HCT116 (cell line): Measurements from ENCODE around the gene CALM3.

Source experiments
- EGR1 ChIP-seq: IDR thresholded peaks from 2 replicates; pipeline ENCODE4 v1.6.1; 2012; ENCODE audit warnings: low read depth
- EZH2 ChIP-seq: fragments of 200-600 bp; sonication (generic); IDR thresholded peaks from 2 replicates; pipeline ENCODE4 v1.6.1; 2017; ENCODE audit warnings: antibody characterized with exemption, mixed run types
- FOSL1 ChIP-seq: IDR thresholded peaks from 2 replicates; pipeline ENCODE4 v1.6.1; 2012; ENCODE audit warnings: low read depth
- JUND ChIP-seq: IDR thresholded peaks from 2 replicates; pipeline ENCODE4 v1.6.1; 2012
- POLR2A ChIP-seq: IDR thresholded peaks from 2 replicates; pipeline ENCODE4 v1.7.0; 2011; ENCODE audit warnings: borderline replicate concordance; ENCODE audit not compliant: insufficient read depth, insufficient read length; ENCODE audit errors: extremely low read depth
- POLR2AphosphoS5 ChIP-seq: IDR thresholded peaks from 2 replicates; pipeline ENCODE4 v1.6.1; 2011; ENCODE audit warnings: mild to moderate bottlenecking, low read depth, low read length, moderate library complexity
- SRF ChIP-seq: IDR thresholded peaks from 2 replicates; pipeline ENCODE4 v1.6.1; 2012; ENCODE audit warnings: low read depth
- TF ChIP-seq, protein P1 (sequence below), 3 experiments: fragments of 200-600 bp in 1 of 3; sonication (generic) in 1 of 3; IDR thresholded peaks in 2 of 3; conservative IDR thresholded peaks in 1 of 3; 2 replicates each; pipeline ENCODE4 v1.5.1; 2012 to 2017; ENCODE audit warnings: low read depth in 2 of 3, low read length in 2 of 3, antibody characterized with exemption in 1 of 3, borderline replicate concordance in 1 of 3, control low read depth in 1 of 3, mild to moderate bottlenecking in 1 of 3, mixed read lengths in 1 of 3, mixed run types in 1 of 3, moderate library complexity in 1 of 3; ENCODE audit not compliant: insufficient read depth in 1 of 3
- TF ChIP-seq, protein P2 (sequence below): IDR thresholded peaks from 2 replicates; pipeline ENCODE4 v1.6.1; 2012
- TF ChIP-seq, protein P3 (sequence below): IDR thresholded peaks from 2 replicates; pipeline ENCODE4 v1.6.1; 2012; ENCODE audit warnings: low read depth

DNA sequence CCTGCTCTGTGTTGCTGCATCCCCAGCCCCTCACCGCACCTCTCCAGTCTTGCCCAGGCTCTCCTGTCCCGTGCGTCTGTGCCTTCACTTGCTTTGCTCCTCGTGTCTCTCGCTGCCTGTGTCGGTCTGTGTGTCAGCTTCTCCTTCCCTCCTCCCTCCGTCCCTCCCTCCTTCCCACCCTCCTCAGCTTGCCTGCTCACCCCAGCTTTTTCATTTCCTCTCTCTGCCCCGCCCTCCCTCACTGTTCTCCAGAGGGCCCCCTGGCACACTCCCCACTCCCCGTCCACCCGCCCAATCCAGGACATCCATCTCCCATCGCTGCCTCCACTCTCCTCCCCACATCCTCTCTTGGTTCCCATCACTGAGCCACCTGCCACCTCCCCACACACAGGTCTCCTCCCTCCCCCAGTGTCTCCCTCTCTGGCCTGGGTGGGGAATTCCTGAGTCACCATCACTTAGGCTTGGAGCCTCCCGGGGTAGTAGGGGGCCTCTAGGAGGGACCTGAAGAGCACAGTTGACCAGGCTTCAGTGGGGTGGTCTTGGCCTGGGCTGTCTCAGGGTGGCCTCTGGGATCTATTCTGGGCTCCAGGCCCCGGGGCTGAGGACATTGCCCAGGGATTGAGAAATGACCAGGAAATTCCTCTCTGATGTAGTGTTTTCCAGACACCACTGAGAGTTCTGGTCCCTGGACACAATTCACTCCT, 24.0 kb downstream of the CALM3 start, which contains the start of gene PTGIR:
- TF ChIP-seq, protein P1, sequence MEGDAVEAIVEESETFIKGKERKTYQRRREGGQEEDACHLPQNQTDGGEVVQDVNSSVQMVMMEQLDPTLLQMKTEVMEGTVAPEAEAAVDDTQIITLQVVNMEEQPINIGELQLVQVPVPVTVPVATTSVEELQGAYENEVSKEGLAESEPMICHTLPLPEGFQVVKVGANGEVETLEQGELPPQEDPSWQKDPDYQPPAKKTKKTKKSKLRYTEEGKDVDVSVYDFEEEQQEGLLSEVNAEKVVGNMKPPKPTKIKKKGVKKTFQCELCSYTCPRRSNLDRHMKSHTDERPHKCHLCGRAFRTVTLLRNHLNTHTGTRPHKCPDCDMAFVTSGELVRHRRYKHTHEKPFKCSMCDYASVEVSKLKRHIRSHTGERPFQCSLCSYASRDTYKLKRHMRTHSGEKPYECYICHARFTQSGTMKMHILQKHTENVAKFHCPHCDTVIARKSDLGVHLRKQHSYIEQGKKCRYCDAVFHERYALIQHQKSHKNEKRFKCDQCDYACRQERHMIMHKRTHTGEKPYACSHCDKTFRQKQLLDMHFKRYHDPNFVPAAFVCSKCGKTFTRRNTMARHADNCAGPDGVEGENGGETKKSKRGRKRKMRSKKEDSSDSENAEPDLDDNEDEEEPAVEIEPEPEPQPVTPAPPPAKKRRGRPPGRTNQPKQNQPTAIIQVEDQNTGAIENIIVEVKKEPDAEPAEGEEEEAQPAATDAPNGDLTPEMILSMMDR (IDR thresholded peaks at IDR 0.05 in 2 of 3, conservative IDR thresholded peaks at IDR 0.05 in 1 of 3; ENCODE audit: borderline replicate concordance in 1 of 3, insufficient read depth in 1 of 3, low read depth in 2 of 3, low read length in 2 of 3) = no peak
- TF ChIP-seq JUND = no peak
- TF ChIP-seq, protein P2, sequence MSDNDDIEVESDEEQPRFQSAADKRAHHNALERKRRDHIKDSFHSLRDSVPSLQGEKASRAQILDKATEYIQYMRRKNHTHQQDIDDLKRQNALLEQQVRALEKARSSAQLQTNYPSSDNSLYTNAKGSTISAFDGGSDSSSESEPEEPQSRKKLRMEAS = no peak
- TF ChIP-seq EZH2 = no peak
- TF ChIP-seq POLR2AphosphoS5 = no peak
- TF ChIP-seq POLR2A = no peak
- TF ChIP-seq FOSL1 = no peak
- no peak for TF ChIP-seq SRF
- TF ChIP-seq, protein P3, sequence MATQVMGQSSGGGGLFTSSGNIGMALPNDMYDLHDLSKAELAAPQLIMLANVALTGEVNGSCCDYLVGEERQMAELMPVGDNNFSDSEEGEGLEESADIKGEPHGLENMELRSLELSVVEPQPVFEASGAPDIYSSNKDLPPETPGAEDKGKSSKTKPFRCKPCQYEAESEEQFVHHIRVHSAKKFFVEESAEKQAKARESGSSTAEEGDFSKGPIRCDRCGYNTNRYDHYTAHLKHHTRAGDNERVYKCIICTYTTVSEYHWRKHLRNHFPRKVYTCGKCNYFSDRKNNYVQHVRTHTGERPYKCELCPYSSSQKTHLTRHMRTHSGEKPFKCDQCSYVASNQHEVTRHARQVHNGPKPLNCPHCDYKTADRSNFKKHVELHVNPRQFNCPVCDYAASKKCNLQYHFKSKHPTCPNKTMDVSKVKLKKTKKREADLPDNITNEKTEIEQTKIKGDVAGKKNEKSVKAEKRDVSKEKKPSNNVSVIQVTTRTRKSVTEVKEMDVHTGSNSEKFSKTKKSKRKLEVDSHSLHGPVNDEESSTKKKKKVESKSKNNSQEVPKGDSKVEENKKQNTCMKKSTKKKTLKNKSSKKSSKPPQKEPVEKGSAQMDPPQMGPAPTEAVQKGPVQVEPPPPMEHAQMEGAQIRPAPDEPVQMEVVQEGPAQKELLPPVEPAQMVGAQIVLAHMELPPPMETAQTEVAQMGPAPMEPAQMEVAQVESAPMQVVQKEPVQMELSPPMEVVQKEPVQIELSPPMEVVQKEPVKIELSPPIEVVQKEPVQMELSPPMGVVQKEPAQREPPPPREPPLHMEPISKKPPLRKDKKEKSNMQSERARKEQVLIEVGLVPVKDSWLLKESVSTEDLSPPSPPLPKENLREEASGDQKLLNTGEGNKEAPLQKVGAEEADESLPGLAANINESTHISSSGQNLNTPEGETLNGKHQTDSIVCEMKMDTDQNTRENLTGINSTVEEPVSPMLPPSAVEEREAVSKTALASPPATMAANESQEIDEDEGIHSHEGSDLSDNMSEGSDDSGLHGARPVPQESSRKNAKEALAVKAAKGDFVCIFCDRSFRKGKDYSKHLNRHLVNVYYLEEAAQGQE = no peak
- TF ChIP-seq EGR1 = no peak
